DLD1 (cell line): ENCODE results near the gene SUPT20HL2.
"Not testable (repeated sequence)": the region's sequence is repeated elsewhere in the genome, so short reads cannot be mapped to it uniquely, and the experiment has no call there.

Source experiments
- in situ Hi-C: cut with HindIII; loops from 2 replicates; pipeline ENCODE4 v1.10.0; 2017; ENCODE audit warnings: low sequenced_read_pairs

The SUPT20HL2 gene

GRCh38 chrX:24310916-24311315, 3.0 kb downstream of the SUPT20HL2 start:
- in situ Hi-C loops, result not testable (repeated sequence)

GRCh38 chrX:24309580-24310374, 4.1 kb downstream of the SUPT20HL2 start:
- in situ Hi-C loops, result not testable (repeated sequence)

GRCh38 chrX:24308803-24309202, 5.1 kb downstream of the SUPT20HL2 start:
- in situ Hi-C loops, result not testable (repeated sequence)

GRCh38 chrX:24306440-24306839, 7.4 kb downstream of the SUPT20HL2 start:
- in situ Hi-C loops, result no loop called here

GRCh38 chrX:24305905-24306304, 8.0 kb downstream of the SUPT20HL2 start:
- in situ Hi-C loops, result no loop called here

GRCh38 chrX:24301806-24302205, 12.1 kb downstream of the SUPT20HL2 start:
- in situ Hi-C loops, result no loop called here

- in situ Hi-C loops, result no loop called here
Observed at GRCh38 chrX:24301060-24301459, 12.8 kb downstream of the SUPT20HL2 start.

GRCh38 chrX:24298191-24298590, 15.7 kb downstream of the SUPT20HL2 start:
- in situ Hi-C loops, result no loop called here

- in situ Hi-C loops, result no loop called here
Observed at GRCh38 chrX:24294619-24295018, 19.2 kb downstream of the SUPT20HL2 start.

GRCh38 chrX:24293412-24293811, 20.5 kb downstream of the SUPT20HL2 start:
- in situ Hi-C loops, result no loop called here

- in situ Hi-C loops, result no loop called here
Observed at GRCh38 chrX:24292353-24292752, 21.5 kb downstream of the SUPT20HL2 start.

- in situ Hi-C loops, result no loop called here
Observed at GRCh38 chrX:24285082-24285481, 28.8 kb downstream of the SUPT20HL2 start.

- in situ Hi-C loops, result no loop called here
Observed at GRCh38 chrX:24283127-24283794, 30.6 kb downstream of the SUPT20HL2 start.

GRCh38 chrX:24282381-24283126, 31.3 kb downstream of the SUPT20HL2 start:
- in situ Hi-C loops, result no loop called here

GRCh38 chrX:24277405-24277804, 36.5 kb downstream of the SUPT20HL2 start:
- in situ Hi-C loops, result no loop called here

GRCh38 chrX:24276015-24276414, 37.9 kb downstream of the SUPT20HL2 start:
- in situ Hi-C loops, result no loop called here

- in situ Hi-C loops, result no loop called here
Observed at GRCh38 chrX:24271262-24271661, 42.6 kb downstream of the SUPT20HL2 start.

- in situ Hi-C loops, result no loop called here
Observed at GRCh38 chrX:24268786-24269185, 45.1 kb downstream of the SUPT20HL2 start.

- in situ Hi-C loops, result no loop called here
Observed at GRCh38 chrX:24266996-24267395, 46.9 kb downstream of the SUPT20HL2 start.

GRCh38 chrX:24264383-24264782, 49.5 kb downstream of the SUPT20HL2 start:
- in situ Hi-C loops, result no loop called here

- in situ Hi-C loops, result no loop called here
Observed at GRCh38 chrX:24262309-24262708, 51.6 kb downstream of the SUPT20HL2 start.
